NCI-H2171 (cell line): ENCODE measurements around the gene PRR30.
A peak's percentile ranks its signal among the peaks of the same experiment; 100 is the strongest.
"Not testable (repeated sequence)": the region's sequence is repeated elsewhere in the genome, so short reads cannot be mapped to it uniquely, and the experiment has no call there.

Experiments used
- DNase-seq: peaks from one replicate; lab custom pipeline; 2025; lab: John Stamatoyannopoulos, UW

Gene PRR30

DNA sequence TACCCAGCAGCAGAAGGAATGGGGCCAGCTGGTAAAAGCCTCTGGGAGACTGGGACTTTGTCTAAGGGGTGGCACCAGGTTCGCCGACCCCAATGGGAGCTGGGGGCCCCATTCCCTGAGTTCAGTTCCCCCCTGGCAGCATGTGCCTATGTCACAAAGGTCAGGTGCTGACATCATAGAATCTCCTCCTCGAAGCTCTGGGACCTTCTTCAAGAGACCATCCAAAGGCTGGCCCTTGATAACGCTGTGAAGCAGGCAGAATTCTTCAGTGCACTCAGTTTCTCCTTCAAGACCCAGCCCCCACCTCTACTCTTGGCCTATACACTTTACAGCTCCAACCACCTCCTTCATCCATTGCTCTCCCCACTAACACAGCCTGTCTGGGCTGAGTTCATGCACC, at the start of gene PRR30:
Gene PRR30, minus strand, starts transcription at position 101 of the 400 bp plus-strand sequence. CDS start 1,081 bp downstream, outside the sequence.
- DNase-seq, result no peak

DNA sequence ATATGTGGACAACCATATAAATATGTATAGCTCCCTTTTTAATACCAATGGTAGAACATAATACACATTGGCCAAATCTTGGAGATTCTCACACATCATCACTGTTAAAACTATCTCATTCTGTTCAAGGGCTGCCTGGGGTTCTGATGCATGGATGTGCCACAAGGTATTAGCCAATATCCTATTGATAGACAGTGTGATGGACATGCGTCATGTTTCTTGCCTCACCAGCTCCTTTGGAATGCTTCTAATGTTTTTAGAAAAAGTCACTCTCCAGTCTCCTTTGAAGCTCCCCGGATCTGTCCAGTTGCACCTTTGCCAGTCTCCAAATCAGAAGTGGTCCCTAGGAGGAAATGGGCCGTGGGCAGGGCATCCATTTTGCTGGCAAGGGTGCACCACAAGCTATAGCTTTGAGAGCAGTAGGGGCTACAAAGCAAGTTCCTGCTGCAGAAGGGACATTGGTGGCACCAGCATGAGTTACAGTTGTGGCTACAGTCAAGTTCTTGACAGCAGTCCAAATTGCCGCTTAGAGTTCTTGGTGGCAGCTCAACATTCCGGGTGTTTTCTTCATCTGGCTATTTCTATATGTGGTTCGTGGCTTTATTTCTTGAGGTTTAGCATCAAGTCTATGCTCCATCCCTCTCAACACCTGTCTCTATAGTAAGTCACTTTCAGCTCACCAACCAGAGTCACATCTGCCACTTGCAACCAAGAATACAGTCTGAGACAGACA, 47.6 kb upstream of the PRR30 start:
- DNase-seq, result no peak

DNA sequence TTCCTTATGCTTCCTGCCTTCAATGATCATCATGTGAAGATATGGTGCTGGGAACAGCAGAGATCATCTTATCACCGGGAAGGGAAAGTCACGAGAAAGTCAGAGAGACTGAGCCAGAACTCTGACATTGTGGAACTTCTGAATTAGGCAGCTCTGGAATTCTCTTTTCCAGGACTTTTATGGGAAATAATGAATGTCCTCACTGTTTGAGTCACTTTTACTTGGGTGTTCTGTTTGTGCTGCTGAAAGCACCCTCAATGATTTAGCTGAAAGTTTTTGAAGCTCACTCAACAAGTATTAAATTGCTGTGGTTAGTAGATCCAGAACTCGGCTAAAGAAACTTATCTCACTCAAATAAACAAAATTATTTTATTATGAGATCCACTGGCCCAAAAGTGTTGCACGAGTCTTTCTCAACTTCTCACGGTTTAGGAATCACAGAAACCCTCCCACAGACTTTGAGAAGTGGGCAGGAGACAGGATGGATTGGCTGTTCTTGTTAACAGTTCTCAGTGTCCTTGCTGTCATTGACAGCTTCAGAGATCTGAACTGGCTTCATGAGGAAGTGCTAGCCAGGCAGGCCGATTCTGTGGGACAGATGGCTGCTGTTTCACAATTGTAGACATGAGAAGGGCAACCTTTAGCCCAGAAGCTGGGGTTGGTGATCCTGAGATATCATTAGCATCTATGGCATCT, 46.3 kb upstream of the PRR30 start:
- peak; percentile 63 for DNase-seq

DNA sequence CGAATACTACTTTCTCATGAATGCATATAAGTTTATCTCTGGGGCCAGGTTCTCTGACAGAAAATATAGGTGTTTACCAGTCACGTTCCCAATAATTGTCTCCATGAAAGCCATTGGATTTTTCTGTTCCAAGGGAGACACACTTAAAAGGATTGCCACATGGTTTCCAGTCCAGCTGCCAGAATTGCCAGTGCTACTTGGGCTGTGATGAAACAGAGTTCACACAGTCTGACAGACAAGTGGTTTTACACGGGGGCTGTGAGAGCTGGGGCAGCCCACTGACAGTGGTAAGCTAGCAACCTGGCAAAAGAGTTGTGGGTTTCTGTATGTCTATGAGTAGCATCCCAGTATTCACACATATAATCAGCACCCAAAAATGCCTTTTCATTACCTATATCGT, 44.9 kb upstream of the PRR30 start:
- DNase-seq, result no peak

DNA sequence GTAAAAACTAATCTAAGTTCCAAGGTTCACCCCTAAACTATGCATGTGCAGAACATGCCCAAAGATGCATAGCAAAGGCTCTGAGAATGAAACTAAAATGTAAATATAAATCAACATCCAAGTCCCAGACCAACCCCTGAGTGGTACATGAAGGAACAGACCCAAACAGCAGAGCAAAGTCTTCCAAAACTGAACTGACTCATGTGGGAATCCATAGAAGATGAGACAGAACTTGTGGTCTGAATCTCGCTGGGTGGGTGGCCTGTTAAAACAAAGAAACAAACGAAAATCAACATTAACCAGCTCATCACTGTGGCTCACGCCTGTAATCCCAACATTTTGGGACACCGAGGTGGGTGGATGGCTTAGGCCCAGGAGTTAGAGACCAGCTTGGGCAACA, 43.1 kb upstream of the PRR30 start:
- DNase-seq, result no peak

DNA sequence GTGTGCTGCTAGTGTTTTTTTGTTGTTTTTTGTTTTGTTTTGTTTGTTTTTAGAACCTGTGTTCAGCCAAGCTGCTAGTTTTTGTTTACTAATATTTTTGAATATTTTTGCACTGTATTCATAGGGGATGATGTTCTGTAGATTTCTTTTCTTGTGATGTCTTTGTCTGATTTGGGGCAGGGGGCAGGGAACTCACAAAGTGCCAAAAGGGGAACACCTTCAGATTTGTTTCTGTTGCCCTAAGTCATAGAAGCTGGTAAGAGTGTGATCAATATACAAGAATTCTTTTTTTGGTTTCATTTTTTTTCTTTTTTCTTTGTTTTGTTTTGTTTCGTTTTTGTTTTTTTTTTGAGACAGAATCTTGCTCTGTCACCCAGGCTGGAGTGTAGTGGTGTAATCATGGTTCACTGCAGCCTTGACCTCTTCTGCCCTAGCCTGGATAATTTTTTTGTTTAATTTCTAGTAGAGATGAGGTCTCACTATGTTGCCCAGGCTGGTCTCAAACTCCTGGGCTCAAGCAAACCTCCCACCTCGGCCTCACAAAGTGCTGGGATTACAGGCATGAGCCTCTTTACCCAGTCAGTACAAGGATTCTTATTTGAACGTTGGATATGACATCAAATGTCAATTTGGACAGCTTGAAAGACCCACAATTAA, 40.3 kb upstream of the PRR30 start:
- no peak for DNase-seq

DNA sequence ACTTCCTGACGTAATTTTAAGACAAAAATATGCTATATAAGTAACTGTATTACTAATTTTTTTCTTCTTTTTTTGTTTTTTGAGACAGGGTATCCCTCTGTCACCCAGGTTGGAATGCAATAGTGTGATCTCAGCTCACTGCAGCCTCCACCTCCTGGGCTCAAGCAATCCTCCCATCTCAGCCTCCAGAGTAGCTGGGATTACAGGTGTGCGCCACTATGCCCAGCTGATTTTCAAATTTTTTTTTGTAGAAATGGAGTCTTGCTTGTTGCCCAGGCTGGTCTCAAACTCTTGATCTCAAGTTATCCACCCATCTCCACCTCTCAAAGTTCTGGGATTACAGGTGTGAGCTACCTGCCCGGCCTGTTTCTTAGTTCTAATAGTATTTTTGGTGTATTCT, 39.3 kb upstream of the PRR30 start:
- DNase-seq, result no peak

DNA sequence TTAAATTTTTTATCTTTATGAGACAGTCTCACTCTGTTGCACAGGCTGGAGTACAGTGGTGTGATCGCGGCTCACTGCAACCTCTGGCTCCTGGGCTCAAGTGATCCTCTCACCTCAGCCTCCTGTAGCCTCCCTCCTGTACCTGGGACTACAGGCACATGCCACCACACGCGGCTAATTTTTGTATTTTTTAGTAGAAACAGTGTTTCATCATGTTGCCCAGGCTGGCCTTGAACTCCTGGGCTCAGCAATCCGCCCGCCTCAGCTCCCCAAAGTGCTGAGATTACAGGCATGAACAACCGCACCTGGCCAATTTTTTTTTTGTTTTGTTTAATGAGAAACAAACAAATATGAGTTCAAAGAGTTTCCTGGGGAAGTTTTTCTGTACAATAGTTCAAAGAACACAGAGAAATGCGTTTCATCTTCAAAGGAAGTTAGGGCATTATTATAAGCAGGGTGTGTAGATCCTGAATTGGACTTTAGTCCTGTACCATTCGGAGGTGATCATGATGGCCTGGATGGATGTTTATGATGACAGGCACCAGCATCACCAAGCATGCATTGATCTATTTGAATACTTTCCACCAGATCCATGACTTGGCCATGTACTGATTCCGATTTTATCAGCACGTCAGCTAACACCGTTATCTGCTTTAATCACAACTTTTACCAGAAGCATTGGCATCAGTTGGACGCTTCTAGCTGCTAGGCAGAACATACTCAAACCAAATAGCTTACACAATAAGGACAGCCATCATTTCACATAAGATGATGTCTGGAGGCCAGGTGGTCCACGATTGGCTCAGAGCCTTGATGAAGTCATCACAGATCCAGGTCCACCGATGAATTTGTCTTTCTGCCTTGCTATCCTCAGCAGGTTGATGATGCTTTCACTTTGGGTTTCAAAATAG, 38.5 kb upstream of the PRR30 start:
- no peak for DNase-seq

DNA sequence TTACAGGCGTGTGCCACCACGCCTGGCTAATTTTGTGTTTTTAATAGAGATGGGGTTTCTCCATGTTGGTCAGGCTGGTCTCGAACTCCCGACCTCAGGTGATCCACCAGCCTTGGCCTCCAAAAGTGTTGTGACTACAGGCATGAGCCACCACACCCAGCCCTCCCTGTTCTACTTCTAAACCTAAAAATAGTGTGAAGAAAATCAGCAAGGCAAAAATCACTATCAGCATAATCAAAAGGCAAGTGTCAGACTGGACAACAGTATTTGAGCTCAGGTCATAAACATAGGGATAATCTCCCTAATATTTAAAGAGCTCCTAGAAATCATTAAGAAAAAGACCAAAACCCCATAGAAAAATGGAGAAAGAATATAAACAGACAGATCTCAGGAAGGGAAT, 36.6 kb upstream of the PRR30 start:
- DNase-seq, result not testable (repeated sequence)

DNA sequence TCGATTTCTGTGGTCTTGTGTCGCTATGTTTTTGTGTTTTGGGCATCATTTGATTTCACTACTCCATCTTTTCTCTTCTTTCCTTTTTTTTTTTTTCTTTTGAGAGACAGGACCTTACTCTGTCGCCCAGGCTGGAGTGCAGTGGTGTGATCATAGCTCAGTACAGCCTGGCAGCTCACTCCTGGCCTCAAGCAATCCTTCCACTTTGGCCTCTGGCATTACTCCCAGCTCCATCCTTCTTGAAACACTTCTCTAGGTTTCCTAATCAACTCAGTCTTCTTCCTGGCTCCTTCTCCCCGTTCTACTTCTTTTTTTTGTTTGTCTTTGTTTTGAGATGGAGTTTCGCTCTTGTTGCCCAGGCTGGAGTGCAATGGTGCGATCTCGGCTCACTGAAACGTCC, 36.1 kb upstream of the PRR30 start:
- no peak for DNase-seq

DNA sequence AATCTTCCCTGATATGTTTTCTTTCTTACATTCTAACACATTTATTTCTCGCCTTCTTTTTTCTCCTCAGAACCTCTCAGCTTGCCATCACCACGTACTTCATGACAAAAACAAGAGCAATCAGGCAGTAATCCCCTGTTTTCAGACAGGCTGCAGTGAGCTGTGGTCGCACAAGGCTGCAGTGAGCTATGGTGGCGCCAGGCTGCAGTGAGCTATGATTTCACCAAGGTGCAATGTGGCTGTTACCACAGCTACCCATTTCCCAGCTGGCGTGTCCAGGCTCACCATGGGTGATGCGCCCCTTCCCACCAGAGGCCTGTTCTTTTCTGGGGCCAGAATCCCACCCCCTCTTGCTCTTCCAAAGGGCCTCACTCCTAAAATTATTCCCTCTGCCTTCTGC, 35.4 kb upstream of the PRR30 start:
- no peak for DNase-seq

DNA sequence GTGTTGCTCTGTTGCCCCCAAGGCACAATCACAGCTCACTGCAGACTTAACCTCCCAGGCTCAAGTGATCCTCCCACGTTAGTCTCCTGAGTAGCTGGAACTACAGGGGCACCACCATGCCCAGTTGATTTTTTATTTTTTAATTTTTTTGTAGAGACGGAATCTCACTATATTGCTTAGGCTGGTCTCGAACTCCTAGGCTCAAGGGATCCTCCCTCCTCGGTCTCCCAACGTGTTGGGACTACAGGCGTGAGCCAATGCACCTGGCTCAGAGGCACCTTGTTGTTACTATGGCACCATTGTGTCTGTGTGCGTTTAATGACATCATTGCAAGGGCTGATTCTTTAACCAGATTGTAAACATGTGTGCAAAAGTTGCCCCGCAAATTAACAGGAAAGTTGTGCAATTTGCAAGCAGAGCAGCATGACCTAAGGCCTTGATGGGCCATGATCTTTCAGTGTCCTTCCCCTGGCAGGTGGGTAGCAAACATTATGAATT, 32.2 kb upstream of the PRR30 start:
- DNase-seq, result no peak

DNA sequence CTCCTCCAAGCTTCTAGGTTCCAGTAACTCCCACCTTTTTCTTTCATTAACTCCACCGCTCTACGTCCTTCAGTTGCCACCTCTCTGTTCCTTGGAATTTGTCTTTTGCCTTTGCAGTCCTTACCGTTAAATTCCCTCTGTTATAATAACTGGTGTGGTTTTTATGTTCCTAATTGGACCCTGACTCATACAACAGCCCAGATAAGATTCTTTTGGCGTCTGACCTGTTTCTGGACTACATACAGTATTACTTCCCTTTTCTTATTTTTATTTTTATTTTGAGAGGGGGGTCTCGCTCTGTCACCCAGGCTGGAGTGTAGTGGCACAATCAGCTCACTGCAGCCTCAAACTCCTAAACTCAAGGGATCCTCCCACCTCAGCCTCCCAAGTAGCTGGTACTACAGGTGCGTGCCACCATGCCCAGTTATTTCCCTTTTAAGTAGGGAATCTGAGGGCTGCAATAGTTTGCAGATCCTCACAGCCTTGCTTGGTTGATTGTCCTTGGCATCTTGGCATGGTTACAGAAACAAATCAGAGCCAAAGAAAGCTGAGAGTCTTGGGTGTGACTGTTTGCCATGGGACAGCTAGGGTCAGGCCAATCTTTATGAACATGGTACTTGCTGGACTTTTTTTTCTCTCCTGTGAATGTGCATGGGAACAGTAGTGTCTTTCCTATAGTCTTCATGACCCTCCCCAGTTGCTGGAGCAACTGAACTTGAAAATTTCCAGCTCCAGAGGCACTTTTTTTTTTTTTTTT, 31.5 kb upstream of the PRR30 start:
- no peak for DNase-seq

DNA sequence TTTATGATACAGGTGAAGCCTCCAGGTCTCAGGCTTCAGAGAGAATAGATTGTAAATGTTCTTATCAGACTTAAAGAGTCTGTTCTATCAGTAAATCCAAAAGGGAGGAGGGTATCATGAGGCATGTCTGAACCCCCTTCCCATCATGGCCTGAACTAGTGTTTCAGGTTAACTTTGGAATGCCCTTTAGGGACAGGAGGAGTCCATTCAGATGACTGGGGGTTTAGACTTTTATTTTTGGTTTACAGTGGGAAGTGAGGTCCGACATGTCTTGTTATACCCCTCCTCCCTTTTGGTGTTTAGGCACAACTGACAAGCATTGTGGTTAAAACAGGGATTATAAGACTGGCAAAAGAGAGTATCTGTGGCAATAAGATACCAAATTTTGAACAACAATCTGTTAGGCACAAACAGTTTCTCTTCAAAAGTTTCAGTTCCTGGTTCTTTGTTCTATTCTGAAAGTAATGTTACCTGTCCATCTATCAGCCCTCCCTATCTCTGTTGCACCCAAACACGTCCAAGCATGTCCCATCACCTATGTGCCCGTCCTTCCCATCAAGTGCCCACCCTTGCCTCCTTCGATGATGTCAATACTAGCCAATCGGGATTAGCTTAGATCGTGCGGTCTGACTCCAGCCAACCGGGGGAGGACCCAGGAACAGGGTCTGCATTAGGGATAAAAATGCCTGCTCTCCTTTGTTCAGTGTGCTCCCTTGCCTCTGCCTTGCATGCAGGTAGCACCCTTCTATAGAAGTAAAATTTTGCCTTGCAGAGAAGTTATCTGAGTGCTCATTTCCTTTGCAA, 26.0 kb upstream of the PRR30 start:
- no peak for DNase-seq

DNA sequence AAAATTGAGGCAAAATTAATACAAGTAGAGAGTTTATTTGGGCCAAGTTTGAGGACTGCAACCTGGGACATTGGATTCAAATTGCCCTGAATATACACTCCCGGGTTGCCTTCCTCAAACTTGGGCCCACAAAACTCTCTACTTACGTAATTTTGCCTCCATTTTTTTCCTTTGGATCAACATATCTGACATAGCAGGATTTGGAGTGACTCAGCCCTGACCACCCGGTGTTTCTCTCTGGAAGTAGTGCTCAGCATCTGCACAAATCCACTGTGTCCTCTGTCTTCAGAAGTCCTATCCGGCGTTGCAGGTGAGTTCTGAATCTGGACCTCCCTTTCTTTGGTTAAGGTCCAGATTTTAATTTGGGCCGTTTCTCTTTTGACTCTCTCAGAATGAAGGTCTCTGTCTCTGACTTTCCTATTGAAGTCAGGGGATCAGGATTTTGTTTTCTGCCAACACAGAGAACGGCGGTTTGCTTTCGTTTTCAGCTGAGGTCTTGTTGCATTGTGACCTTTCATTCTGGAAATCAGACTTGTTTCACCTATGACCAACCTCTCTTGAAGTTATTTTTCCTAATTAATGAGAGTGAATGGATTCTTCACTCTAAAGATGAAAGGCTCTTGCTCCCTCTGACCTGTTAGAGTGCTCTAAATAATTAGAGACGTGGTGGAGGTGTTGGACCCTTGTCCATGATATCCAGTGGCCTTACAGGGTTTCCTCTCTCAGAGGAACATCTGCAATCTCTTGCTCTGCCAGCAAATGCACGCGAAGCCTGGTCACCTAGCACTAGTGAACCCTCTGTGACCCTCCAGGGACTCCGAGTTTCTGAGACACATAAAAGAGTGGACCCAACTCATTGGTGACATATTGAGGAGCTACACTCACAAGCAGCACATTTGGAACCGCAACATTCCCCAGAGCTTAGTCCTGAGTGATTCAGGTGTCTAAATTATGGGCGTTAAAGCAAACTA, 23.2 kb upstream of the PRR30 start:
- DNase-seq, result no peak

DNA sequence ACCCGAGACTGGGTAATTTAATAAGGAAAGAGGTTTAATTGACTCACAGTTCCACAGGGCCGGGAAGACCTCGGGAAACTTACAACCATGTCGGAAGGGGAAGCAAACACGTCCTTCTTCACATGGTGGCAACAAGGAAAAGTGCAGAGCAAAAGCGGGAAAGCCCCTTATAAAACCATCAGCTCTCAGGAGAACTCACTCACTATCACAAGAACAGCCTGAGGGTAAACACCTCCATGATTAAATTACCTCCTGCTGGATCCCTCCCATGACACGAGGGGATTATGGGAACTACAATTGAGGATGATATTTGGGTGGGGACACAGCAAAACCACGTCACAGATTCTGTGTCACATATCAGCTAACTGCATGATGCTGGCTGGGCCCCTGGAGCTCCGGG, 21.0 kb upstream of the PRR30 start:
- DNase-seq, result no peak

DNA sequence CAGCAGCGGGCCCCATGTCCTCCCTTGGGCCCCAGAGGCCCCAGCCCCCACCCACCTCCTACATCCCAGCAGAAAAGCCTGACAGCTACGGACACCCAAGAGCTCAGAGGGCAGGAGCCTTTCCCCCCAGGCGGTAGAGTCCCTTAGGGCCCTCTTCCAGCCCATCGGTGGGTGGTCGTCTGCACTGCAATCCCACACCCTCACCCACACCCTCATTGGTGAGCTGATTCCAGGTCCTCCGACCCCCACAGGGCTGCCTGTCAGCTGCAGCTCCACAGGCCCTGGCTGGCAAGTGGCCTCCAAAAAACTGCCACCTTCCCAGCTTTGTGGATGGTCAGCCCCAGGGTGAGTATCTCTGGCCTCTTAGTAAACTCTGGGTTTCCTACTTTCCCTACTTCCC, 20.1 kb upstream of the PRR30 start:
- no peak for DNase-seq

DNA sequence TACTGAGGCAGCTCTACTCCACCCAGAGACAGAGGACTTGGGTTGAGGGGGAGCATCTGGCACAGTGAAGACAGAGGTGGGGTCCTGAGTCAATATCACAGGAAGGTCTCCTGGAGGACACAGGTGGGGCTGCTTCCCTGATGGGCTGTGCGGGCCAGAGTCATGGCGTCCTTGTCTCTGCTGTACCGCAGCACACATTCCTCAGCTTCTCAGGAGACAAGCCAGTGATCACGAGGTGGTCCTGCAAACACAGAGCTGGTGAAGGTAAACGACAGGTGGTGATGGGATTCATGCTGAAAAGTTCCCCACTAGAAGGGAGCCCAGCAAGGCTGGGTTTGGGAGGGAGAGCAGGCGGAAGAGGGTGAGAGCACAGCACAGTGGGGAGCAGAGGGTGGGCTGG, 19.3 kb upstream of the PRR30 start:
- no peak for DNase-seq

DNA sequence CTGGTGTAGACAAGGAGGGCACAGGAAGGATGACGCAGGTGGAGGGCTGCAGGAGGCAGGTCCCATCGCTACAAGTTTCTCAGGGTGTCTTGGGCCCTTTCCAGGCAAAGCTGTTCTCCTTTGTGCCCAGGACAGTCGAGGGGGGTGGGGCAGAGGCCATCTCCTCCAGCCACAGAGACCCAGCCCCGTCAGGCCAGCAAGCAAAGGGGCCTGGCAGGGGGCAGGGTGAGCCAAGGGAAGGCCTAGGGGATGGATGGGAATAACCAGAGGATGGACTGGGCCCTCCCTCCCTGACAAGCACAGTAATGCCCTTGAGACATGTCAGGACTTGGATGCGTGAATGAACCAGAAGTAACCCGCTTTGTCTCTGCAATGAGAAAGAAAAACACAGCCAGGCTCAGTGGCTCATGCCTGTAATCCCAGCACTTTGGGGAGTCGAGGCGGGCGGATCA, 15.9 kb upstream of the PRR30 start:
- no peak for DNase-seq
